GM12875 (cell line): ENCODE data around the gene PLA2G4F.
"Not testable (repeated sequence)": the region's sequence is repeated elsewhere in the genome, so short reads cannot be mapped to it uniquely, and the experiment has no call there.

Experiments
- H3K4me3 ChIP-seq: one replicate; pipeline ENCODE4 v1.5.1; 2011; ENCODE audit warnings: low read depth, low read length, control low read depth
- TF ChIP-seq, protein P1 (sequence below): IDR thresholded peaks from 2 replicates; pipeline ENCODE4 v1.5.1; 2011; ENCODE audit warnings: low read depth, mild to moderate bottlenecking, control low read depth, inconsistent platforms, low read length, moderate library complexity, borderline replicate concordance; ENCODE audit not compliant: insufficient read depth

Gene PLA2G4F

DNA sequence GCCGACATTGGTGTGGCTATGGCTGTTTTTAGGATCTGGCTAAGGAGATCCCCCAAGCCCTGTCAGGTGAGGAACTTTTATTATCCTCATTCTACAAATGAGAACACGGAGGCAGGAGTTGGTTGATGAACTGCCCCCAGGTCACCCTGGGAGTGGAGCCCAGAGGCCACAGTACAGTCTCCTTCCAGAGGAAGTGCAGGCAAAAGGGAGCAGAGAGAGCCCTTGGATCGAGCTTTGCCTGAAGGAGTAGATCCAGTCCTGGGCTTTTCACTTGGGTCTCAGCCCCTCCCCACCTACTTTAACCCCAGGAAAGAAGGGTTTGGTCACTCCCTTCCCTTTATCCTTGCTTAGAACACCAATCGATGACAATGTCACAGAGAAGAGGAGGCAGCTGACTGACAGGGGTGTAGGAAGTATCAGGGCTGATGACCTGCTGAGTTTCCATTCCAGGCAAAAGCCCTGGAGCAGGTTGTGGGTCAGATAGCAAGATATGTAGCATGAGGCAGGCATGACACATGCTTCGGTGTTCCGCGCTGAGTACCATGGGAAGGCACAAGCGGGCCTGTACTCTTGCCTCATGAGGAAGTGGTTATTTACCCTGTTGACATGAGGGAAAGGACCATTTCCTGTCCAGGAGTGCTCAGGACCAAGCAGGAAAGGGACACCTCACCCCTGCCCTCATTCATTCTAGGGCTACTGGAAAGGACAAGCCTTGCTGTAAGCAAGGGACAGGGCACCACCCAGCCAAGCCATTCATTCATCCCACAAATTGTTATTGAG, 56.2 kb downstream of the PLA2G4F start:
- TF ChIP-seq, protein P1, sequence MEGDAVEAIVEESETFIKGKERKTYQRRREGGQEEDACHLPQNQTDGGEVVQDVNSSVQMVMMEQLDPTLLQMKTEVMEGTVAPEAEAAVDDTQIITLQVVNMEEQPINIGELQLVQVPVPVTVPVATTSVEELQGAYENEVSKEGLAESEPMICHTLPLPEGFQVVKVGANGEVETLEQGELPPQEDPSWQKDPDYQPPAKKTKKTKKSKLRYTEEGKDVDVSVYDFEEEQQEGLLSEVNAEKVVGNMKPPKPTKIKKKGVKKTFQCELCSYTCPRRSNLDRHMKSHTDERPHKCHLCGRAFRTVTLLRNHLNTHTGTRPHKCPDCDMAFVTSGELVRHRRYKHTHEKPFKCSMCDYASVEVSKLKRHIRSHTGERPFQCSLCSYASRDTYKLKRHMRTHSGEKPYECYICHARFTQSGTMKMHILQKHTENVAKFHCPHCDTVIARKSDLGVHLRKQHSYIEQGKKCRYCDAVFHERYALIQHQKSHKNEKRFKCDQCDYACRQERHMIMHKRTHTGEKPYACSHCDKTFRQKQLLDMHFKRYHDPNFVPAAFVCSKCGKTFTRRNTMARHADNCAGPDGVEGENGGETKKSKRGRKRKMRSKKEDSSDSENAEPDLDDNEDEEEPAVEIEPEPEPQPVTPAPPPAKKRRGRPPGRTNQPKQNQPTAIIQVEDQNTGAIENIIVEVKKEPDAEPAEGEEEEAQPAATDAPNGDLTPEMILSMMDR = no peak
- no peak overlapping the region for H3K4me3 ChIP-seq

DNA sequence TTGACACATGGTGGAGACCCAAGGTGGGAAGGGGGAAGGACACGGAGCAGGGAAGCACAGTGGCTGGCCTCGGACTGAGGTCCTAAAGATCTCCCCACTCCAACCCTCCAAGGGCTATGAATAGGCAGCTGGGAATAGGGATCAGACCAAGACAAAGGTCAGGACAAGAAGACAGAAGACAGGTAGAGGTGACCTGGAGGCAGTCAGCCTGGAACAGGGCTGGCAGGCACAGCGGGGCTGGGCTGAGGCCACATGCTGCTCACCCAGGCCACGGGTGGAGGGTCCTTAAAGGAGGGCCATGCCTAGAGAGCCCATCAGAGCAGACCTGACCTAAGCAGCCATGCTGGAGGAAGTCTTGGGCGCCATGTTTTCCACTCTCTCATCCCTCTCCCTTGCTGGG, 59.4 kb downstream of the PLA2G4F start:
- H3K4me3 ChIP-seq = no peak overlapping the region
- TF ChIP-seq, protein P1 = no peak

DNA sequence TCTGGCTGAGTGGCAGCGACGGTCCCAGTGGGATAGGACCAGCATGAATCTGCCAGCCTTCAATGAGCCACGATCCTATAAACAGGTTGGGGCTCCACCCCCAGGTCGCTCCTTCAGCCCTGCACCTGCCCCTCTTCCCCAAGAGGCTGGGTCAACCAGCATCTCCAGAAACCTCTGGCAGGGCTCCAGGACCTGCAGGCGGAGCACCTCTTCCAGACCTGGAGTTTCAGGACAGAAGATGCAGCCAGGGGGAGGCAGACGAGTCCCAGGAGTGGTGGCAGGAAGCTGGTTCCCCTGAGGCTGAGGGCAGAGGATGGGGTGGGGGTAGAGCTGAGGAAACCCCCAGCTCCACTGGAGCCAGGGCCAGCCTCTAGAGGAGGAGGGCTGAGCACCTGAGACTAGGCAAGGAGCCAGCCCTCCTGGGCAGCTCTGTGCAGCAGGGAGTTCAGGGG, 61.9 kb downstream of the PLA2G4F start, which contains the start of gene PLA2G4D:
TSS of gene PLA2G4D (minus strand) at position 51 of the 452 bp plus-strand sequence. CDS start 103 bp downstream, outside the sequence.
- TF ChIP-seq, protein P1 = no peak
- H3K4me3 ChIP-seq = no peak within 1 kb of the TSS

DNA sequence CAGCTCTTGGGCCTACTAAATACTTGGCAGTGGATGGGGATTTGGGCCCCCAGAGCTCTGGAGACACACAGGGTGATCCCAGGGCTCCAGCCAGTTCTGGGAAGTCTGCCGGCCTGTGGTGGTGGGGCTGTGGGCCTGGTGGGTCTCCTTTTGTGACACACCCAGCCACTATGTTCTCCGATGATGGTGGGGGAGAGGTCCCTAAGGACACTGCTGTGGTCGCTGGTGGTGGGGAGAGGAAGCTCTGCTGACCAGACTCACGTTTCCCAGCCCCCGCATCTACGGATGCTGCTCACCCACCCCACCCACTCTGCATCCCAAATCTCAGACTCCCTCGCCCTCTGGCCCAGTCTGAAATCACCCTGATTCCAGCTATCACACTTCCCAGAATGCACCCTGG, 62.5 kb downstream of the PLA2G4F start:
- TF ChIP-seq, protein P1 = no peak

DNA sequence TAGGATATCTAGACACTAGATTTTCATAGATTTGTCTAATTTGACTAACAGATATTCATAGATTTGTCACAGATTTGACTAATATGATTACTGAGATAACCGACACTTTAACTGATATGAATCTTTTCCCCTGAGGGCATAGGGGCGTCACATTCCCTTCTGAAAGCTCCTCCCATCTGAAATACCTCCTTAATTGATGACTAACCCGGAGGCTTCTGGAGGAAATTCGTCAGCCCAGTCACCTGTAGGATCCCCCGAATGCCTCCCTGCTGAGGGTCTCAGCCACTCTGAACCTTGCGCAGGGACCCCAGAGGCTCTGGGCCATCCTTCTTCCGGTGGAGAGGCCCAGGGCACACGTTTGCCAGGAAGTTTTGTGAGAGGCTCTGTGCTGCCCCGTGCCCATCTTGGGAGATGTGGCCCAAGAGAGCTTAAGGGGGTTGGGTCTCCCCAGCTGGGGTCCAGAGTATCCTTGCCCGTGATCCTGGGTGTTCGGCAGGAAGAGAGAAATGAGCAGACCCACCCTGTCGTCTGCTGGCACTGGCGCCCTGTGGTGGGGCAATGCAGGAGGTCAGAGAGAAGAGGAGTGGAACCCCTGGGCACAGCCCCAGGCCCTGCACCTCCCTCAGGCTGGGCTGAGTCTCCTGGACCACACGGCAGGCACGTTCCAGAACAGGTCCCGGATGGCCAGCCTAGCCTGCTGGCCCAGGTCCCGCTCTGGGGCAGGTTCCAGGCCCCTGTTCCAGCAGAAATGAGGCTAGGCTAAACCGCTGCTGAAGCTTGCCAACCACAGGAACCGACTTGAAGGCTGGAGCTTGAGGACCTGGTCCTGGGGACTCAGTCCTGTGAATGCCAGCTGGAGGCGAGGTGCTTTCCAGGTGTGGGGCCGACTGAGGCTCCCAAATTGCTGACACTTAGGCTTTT, 63.8 kb downstream of the PLA2G4F start:
- no peak overlapping the region for H3K4me3 ChIP-seq
- TF ChIP-seq, protein P1 = no peak

More for the DNA sequence above, 62.5 kb downstream of the PLA2G4F start:
- H3K4me3 ChIP-seq = no peak overlapping the region

DNA sequence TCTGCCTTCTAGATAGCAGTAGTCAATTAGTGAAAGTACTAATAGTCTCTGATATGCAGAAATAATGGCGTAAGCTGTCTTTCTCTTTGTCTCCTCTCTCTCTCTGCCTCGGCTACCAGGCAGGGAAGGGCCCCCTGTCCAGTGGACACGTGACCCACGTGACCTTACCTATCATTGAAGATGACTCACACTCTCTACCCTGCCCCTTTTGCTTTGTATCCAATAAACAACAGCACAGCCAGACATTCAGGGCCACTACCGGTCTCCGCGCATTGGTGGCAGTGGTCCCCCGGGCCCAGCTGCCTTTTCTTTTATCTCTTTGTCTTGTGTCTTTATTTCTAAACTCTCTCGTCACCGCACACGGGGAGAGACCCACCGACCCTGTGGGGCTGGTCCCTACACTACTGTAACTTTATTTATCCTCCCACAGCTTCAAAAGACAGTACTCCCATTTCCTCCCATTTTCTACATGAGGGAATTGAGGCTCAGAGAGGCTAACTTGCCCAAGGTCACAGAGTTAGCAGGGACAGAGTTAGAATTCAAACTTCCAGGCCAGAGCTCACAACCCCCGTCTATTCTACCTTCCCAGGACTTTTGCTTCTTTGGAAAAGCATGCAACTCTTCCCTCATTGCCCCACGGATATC, 64.6 kb downstream of the PLA2G4F start:
- not testable (repeated sequence) for H3K4me3 ChIP-seq

DNA sequence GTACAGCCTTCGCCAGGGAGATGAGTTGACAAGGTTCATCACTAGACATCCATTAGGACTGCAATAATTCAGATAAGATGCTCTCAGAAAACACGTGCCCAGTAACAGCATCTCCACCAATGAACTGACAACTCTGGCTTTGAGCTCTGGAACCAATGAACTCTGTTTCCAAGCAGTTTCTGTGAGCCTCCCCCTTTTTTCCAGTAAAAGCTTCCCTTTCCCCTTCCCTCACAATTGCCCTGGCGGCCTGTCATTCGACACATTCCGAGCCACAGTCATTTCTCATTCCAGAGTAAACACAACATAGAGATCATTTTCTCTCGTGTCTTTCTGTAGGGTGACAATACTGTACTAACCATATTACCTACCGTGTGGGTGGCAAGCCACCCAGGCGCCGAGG, 65.7 kb downstream of the PLA2G4F start:
- H3K4me3 ChIP-seq = no peak overlapping the region
- TF ChIP-seq, protein P1 = no peak
